SK-N-SH (cell line): ENCODE measurements around the gene TAS2R16. TPM values are rescaled to one million over a fixed set of nuclear protein-coding genes. Genes with fewer than 3 reads are reported as not detected.

Experiments used
- CTCF ChIA-PET: fragments of 300-600, 350-600 bp; formaldehyde crosslinking; extraction: SDS; loops from one replicate; lab custom pipeline; 2021; lab: Yijun Ruan, JAX
- POLR2A ChIA-PET: fragments of 350-600 bp; sonication (Branson Sonifier 250); formaldehyde crosslinking; extraction: SDS; loops from one replicate; lab custom pipeline; 2020; ENCODE audit warnings: antibody characterized with exemption, inconsistent platforms; lab: Yijun Ruan, JAX
- DNase-seq: peaks from one replicate; pipeline ENCODE4 v3.0.0; 2012
- H2AFZ ChIP-seq: fragments of 200-600 bp; sonication (generic); 2 replicates; pipeline ENCODE4 v1.8.1; 2016; ENCODE audit warnings: antibody characterized with exemption, mild to moderate bottlenecking, low read depth
- H3F3A ChIP-seq: fragments of 200-600 bp; sonication (generic); replicated peaks from 2 replicates; pipeline ENCODE3; 2016; ENCODE audit warnings: antibody characterized with exemption, mild to moderate bottlenecking; ENCODE audit not compliant: insufficient read depth
- H3K27ac ChIP-seq, 2 experiments: fragments of 200-500 bp in 1 of 2; fragments of 200-600 bp in 1 of 2; sonication (Bioruptor generic) in 1 of 2; sonication (generic), shearing (Covaris generic) in 1 of 2; 2 replicates each; pipeline versions ENCODE4 v1.5.1 to v1.6.1; 2014 to 2016; ENCODE audit warnings: low read depth in 2 of 2, inconsistent platforms in 1 of 2, low read length in 1 of 2, mild to moderate bottlenecking in 1 of 2, mixed read lengths in 1 of 2
- H3K27me3 ChIP-seq: fragments of 200-600 bp; sonication (generic), shearing (Covaris generic); 2 replicates; pipeline ENCODE4 v1.6.1; 2016; ENCODE audit warnings: mixed run types; ENCODE audit not compliant: insufficient read depth
- H3K36me3 ChIP-seq, 2 experiments: fragments of 200-500 bp in 1 of 2; fragments of 200-600 bp in 1 of 2; sonication (Bioruptor generic) in 1 of 2; sonication (generic) in 1 of 2; replicated peaks in 1 of 2; 2 replicates each; pipeline versions ENCODE3 to v1.5.1; 2014 to 2016; ENCODE audit warnings: low read length in 1 of 2, mild to moderate bottlenecking in 1 of 2; ENCODE audit not compliant: insufficient read depth in 2 of 2, control insufficient read depth in 1 of 2
- H3K4me1 ChIP-seq, 2 experiments: fragments of 200-500 bp in 1 of 2; fragments of 200-600 bp in 1 of 2; sonication (Bioruptor generic) in 1 of 2; sonication (generic), shearing (Covaris generic) in 1 of 2; 2 replicates each; pipeline versions ENCODE4 v1.5.1 to v1.6.1; 2014 to 2016; ENCODE audit warnings: low read depth in 1 of 2, low read length in 1 of 2, mixed run types in 1 of 2; ENCODE audit not compliant: insufficient read depth in 2 of 2, control insufficient read depth in 1 of 2
- H3K4me2 ChIP-seq: fragments of 200-600 bp; sonication (generic), shearing (Covaris generic); 2 replicates; pipeline ENCODE4 v1.6.1; 2017; ENCODE audit warnings: mixed run types
- H3K4me3 ChIP-seq, 2 experiments: fragments of 200-500 bp in 1 of 2; fragments of 200-600 bp in 1 of 2; sonication (Bioruptor generic) in 1 of 2; sonication (generic), shearing (Covaris generic) in 1 of 2; 2 replicates each; pipeline versions ENCODE4 v1.5.1 to v1.8.1; 2014 to 2016; ENCODE audit warnings: low read depth in 2 of 2, inconsistent platforms in 1 of 2, low read length in 1 of 2, mild to moderate bottlenecking in 1 of 2, mixed read lengths in 1 of 2, moderate library complexity in 1 of 2
- H3K79me2 ChIP-seq: fragments of 200-600 bp; sonication (generic); 2 replicates; pipeline ENCODE4 v1.8.1; 2017; ENCODE audit warnings: mild to moderate bottlenecking; ENCODE audit not compliant: insufficient read depth
- H3K9ac ChIP-seq: fragments of 200-600 bp; sonication (generic); 2 replicates; pipeline ENCODE4 v1.6.1; 2017; ENCODE audit warnings: mixed run types
- H3K9me2 ChIP-seq: fragments of 200-600 bp; sonication (generic); 2 replicates; pipeline ENCODE4 v1.6.1; 2017; ENCODE audit warnings: mixed run types
- H3K9me3 ChIP-seq: fragments of 200-600 bp; sonication (generic); 2 replicates; pipeline ENCODE4 v1.6.1; 2017; ENCODE audit warnings: mixed run types, mild to moderate bottlenecking, moderate library complexity
- H4K20me1 ChIP-seq: fragments of 200-600 bp; sonication (generic); 2 replicates; pipeline ENCODE4 v1.6.1; 2017; ENCODE audit warnings: mild to moderate bottlenecking, mixed run types; ENCODE audit not compliant: insufficient read depth
- CHD2 ChIP-seq: fragments of 150-350 bp; IDR thresholded peaks from 2 replicates; pipeline ENCODE4 v1.6.1; 2018; ENCODE audit warnings: low read length; ENCODE audit not compliant: partially characterized antibody
- CTCF ChIP-seq: fragments of 200-600 bp; sonication (generic); IDR thresholded peaks from 2 replicates; pipeline ENCODE4 v1.6.1; 2017; ENCODE audit warnings: antibody characterized with exemption, mild to moderate bottlenecking, moderate library complexity
- FOXJ3 ChIP-seq: sonication (generic); formaldehyde crosslinking; IDR thresholded peaks from 2 replicates; pipeline ENCODE4 v1.5.1; 2020; ENCODE audit warnings: mild to moderate bottlenecking, missing genetic modification reagents
- GABPA ChIP-seq: IDR thresholded peaks from 2 replicates; pipeline ENCODE4 v1.4.0; 2012; ENCODE audit warnings: low read depth, mild to moderate bottlenecking
- GATA2 ChIP-seq: sonication (generic); formaldehyde crosslinking; IDR thresholded peaks from 2 replicates; pipeline ENCODE4 v1.5.0; 2020; ENCODE audit warnings: mild to moderate bottlenecking, missing genetic modification reagents
- MAX ChIP-seq: IDR thresholded peaks from 2 replicates; pipeline ENCODE4 v1.4.0; 2012; ENCODE audit warnings: low read depth
- PBX3 ChIP-seq: IDR thresholded peaks from 2 replicates; pipeline ENCODE4; 2012
- POLR2AphosphoS5 ChIP-seq: IDR thresholded peaks from 2 replicates; pipeline ENCODE4 v1.6.1; 2012; ENCODE audit warnings: low read depth, low read length
- RAD21 ChIP-seq: IDR thresholded peaks from 2 replicates; pipeline ENCODE4 v1.6.1; 2012; ENCODE audit warnings: mild to moderate bottlenecking, low read length
- RCOR1 ChIP-seq: fragments of 150-350 bp; IDR thresholded peaks from 2 replicates; pipeline ENCODE4 v1.6.1; 2017; ENCODE audit warnings: antibody characterized with exemption, low read length
- RFX5 ChIP-seq: IDR thresholded peaks from 2 replicates; pipeline ENCODE4 v1.6.1; 2012; ENCODE audit warnings: mild to moderate bottlenecking, improper control_type of control experiment, low read length
- RXRA ChIP-seq: IDR thresholded peaks from 2 replicates; pipeline ENCODE4 v1.4.0; 2012; ENCODE audit warnings: low read depth, mild to moderate bottlenecking, borderline replicate concordance
- SIN3A ChIP-seq: IDR thresholded peaks from 2 replicates; pipeline ENCODE4 v1.6.1; 2012; ENCODE audit warnings: low read depth, mild to moderate bottlenecking, low read length, moderate library complexity, borderline replicate concordance
- SMC3 ChIP-seq: IDR thresholded peaks from 2 replicates; pipeline ENCODE4 v1.6.1; 2012; ENCODE audit warnings: low read depth, low read length, improper control_type of control experiment
- USF2 ChIP-seq: fragments of 150-350 bp; IDR thresholded peaks from 2 replicates; pipeline ENCODE4 v1.6.1; 2017; ENCODE audit warnings: antibody characterized with exemption, low read length, low read depth, borderline replicate concordance
- YY1 ChIP-seq: IDR thresholded peaks from 2 replicates; pipeline ENCODE4 v1.4.0; 2012; ENCODE audit warnings: low read depth, mild to moderate bottlenecking
- WGBS: methylation state at CpG from one replicate; pipeline ENCODE4 v1.1.6; 2017; ENCODE audit warnings: low lambda C conversion rate; 5-methylcytosine and 5-hydroxymethylcytosine counted together
- polyA plus RNA-seq, 3 experiments: library from polyadenylated mRNA; depleted of rRNA; stranded (reverse); fragments of >200 nt; gene quantifications; 2 replicates each; pipeline ENCODE4 v1.2.3, GENCODE V29; 2012

Gene TAS2R16
- polyA plus RNA-seq, 1 of the 3 experiments (the other 2 are of a cell fraction), result not detected

- 0 out of 2 replicates have a peak, but pooled peaks cover 4% of the 10 kb centered on the region for H3K27me3 ChIP-seq
- H2AFZ ChIP-seq, result no peak overlapping the region
- 6% methylated on average over 2 of the region's 2 CpGs for WGBS
- H3K4me1 ChIP-seq, result no peaks in the 10 kb centered on the region; a peak in 1 of 4 replicates
- no peak for DNase-seq
- ChIA-PET CTCF (interaction anchor here (1.4 kb wide), 1 partner anchor 12 kb away, joined by 3 read pairs; the partner anchor contains the start of gene TAS2R16), POLR2A (no interaction called here)
- H3K4me3 ChIP-seq, result no peak overlapping the region
- H3F3A ChIP-seq, result peaks cover 3% of the 10 kb centered on the region
- no peaks in the 10 kb centered on the region for H3K36me3 ChIP-seq
- no peaks in the 10 kb centered on the region for H3K9me2 ChIP-seq
- no peak overlapping the region for H3K4me2 ChIP-seq
- TF ChIP-seq GATA2 (CRISPR knock-in tag), result no peak
- TF ChIP-seq USF2, result no peak
- no peak for TF ChIP-seq SIN3A
- no peak for TF ChIP-seq RXRA
- TF ChIP-seq CTCF, result no peak
- no peak for TF ChIP-seq GABPA
- no peak for TF ChIP-seq RCOR1
- no peak for TF ChIP-seq RFX5
- no peak overlapping the region for H3K27ac ChIP-seq
- no peaks in the 10 kb centered on the region for H3K9me3 ChIP-seq
- H4K20me1 ChIP-seq, result no peaks in the 10 kb centered on the region
- H3K9ac ChIP-seq, result no peak overlapping the region
- no peaks in the 10 kb centered on the region for H3K79me2 ChIP-seq
Measured at GRCh38 chr7:122984021-122984420, 11.5 kb downstream of the TAS2R16 start.

- no peak overlapping the region for H2AFZ ChIP-seq
- TF ChIP-seq FOXJ3 (CRISPR knock-in tag) (no peak), SMC3 (no peak), USF2 (no peak), POLR2AphosphoS5 (no peak), RAD21 (no peak), SIN3A (no peak), YY1 (no peak), PBX3 (no peak), RXRA (no peak), CHD2 (no peak), MAX (no peak)
- TF ChIP-seq, all 33 proteins: peak for 0
- no peaks in the 10 kb centered on the region; a peak in 1 of 4 replicates for H3K4me1 ChIP-seq
- H3K36me3 ChIP-seq, result no peaks in the 10 kb centered on the region
- no peak overlapping the region for H3K4me3 ChIP-seq
- no peak for DNase-seq
- no peak overlapping the region for H3K4me2 ChIP-seq
- H4K20me1 ChIP-seq, result no peaks in the 10 kb centered on the region
- POLR2A ChIA-PET, result no interaction called here
- H3K9me2 ChIP-seq, result no peaks in the 10 kb centered on the region
- H3K27ac ChIP-seq, result no peak overlapping the region
- CTCF ChIA-PET, result interaction anchor here (1.1 kb wide), 1 partner anchor 12 kb away, joined by 3 read pairs; no protein-coding TSS in a partner anchor
- peaks cover 3% of the 10 kb centered on the region for H3F3A ChIP-seq
- H3K27me3 ChIP-seq, result 0 out of 2 replicates have a peak, but pooled peaks cover 4% of the 10 kb centered on the region
- whole genome bisulfite sequencing, result 0% methylated on average over 1 of the region's 1 CpG
- H3K79me2 ChIP-seq, result no peaks in the 10 kb centered on the region
- H3K9ac ChIP-seq, result no peak overlapping the region
- H3K9me3 ChIP-seq, result no peaks in the 10 kb centered on the region
Measured at GRCh38 chr7:122983261-122983660, 12.2 kb downstream of the TAS2R16 start.
